Caco-2 (cell line): ENCODE data around the gene KIAA2012. TPM values are rescaled to one million over a fixed set of nuclear protein-coding genes. Genes with fewer than 3 reads are reported as not detected.

Source experiments
- BruUV-seq: library from RNA; stranded (reverse); fragments of 400-500 nt; replicated peaks from 2 replicates; lab custom pipeline; 2021; lab: Mats Ljungman, UMichigan
- CTCF ChIA-PET: fragments of 300-600 bp; sonication (Branson Sonifier 250); formaldehyde crosslinking; loops from one replicate; lab custom pipeline; 2022; ENCODE audit warnings: antibody characterized with exemption; lab: Charles Lee
- POLR2A ChIA-PET: fragments of 300-600 bp; sonication (Branson Sonifier 250); formaldehyde crosslinking; loops from one replicate; lab custom pipeline; 2022; ENCODE audit warnings: antibody characterized with exemption; lab: Charles Lee
- DNase-seq, 2 experiments: peaks; one replicate each; pipeline versions ENCODE4 v3.0.0 to v3.0.0-alpha.2; 2020 to 2022
- H3K27me3 ChIP-seq: replicated peaks from 2 replicates; pipeline ENCODE4 v1.6.0; 2011; ENCODE audit warnings: low read length; ENCODE audit not compliant: control insufficient read depth, insufficient read depth
- H3K36me3 ChIP-seq: 2 replicates; pipeline ENCODE4 v1.5.1; 2011; ENCODE audit warnings: low read length; ENCODE audit not compliant: control insufficient read depth, insufficient read depth
- H3K4me1 ChIP-seq: fragments of 250-450 bp; sonication (Bioruptor Pico); 2 replicates; pipeline ENCODE4 v1.5.1; 2020; ENCODE audit warnings: mild to moderate bottlenecking
- H3K4me3 ChIP-seq: 2 replicates; pipeline ENCODE4 v1.5.1; 2011; ENCODE audit warnings: low read depth, mild to moderate bottlenecking, control low read depth, low read length
- H3K9me3 ChIP-seq: fragments of 250-450 bp; sonication (Bioruptor Pico); 2 replicates; pipeline ENCODE4 v1.5.1; 2020; ENCODE audit warnings: mild to moderate bottlenecking, moderate library complexity
- H3K27ac Mint-ChIP-seq: one replicate; pipeline ENCODE4 v1.8.0; 2022; ENCODE audit warnings: mixed read lengths; ENCODE audit not compliant: unreplicated experiment
- H3K27me3 Mint-ChIP-seq: one replicate; pipeline ENCODE4 v1.8.0; 2022; ENCODE audit warnings: mixed read lengths; ENCODE audit not compliant: insufficient read depth, unreplicated experiment
- H3K36me3 Mint-ChIP-seq: one replicate; pipeline ENCODE4 v1.8.0; 2022; ENCODE audit warnings: mild to moderate bottlenecking, mixed read lengths; ENCODE audit not compliant: insufficient read depth, unreplicated experiment
- H3K4me1 Mint-ChIP-seq: one replicate; pipeline ENCODE4 v1.8.0; 2022; ENCODE audit warnings: low read depth, mixed read lengths; ENCODE audit not compliant: unreplicated experiment
- H3K4me3 Mint-ChIP-seq: one replicate; pipeline ENCODE4 v1.8.0; 2022; ENCODE audit warnings: mild to moderate bottlenecking, moderate library complexity, mixed read lengths; ENCODE audit not compliant: unreplicated experiment
- H3K9me3 Mint-ChIP-seq: one replicate; pipeline ENCODE4 v1.8.0; 2022; ENCODE audit warnings: mixed read lengths; ENCODE audit not compliant: unreplicated experiment
- intact Hi-C: fragments of 100-400 bp; cut with micrococcal nuclease; formaldehyde crosslinking; loops from one replicate; pipeline ENCODE4 v1.10.0; 2022; ENCODE audit not compliant: unreplicated experiment
- total RNA-seq: library from RNA; stranded (reverse); gene quantifications from 2 replicates; pipeline ENCODE4 v1.2.3, GENCODE V29; 2022
- TF ChIP-seq, protein P1 (sequence below), 2 experiments: fragments of 200-600 bp in 1 of 2; IDR thresholded peaks; 1 replicate in 1 of 2; 2 replicates in 1 of 2; pipeline versions ENCODE4 v1.5.1 to v1.8.0; 2011 to 2022; ENCODE audit warnings: antibody characterized with exemption in 1 of 2, control low read depth in 1 of 2, inconsistent platforms in 1 of 2, low read depth in 1 of 2, low read length in 1 of 2, mild to moderate bottlenecking in 1 of 2, moderate library complexity in 1 of 2; ENCODE audit not compliant: insufficient read depth in 1 of 2, severe bottlenecking in 1 of 2, unreplicated experiment in 1 of 2

Gene KIAA2012
- total RNA-seq, 1 experiment from 2014 or later: 0.27 TPM

GRCh38 chr2:202064171-202064880, 8.7 kb upstream of the KIAA2012 start:
- Histone ChIP-seq H3K9me3 (no peaks in the 10 kb centered on the region), H3K36me3 (no peaks in the 10 kb centered on the region), H3K4me1 (no peaks in the 10 kb centered on the region), H3K27me3 (no peaks in the 10 kb centered on the region), H3K4me3 (no peak overlapping the region)
- no peak for DNase-seq
- no peaks in the 10 kb centered on the region for H3K4me1 Mint-ChIP-seq
- no peaks in the 10 kb centered on the region for H3K9me3 Mint-ChIP-seq
- POLR2A ChIA-PET: interaction anchor here (0.6 kb wide), 1 partner anchor 29 kb away, joined by 3 read pairs; no protein-coding TSS in a partner anchor
- CTCF ChIA-PET: interaction anchor here (0.7 kb wide), 1 partner anchor 114 kb away, joined by 3 read pairs; no protein-coding TSS in a partner anchor
- intact Hi-C loops: no loop called here
- H3K4me3 Mint-ChIP-seq: no peak overlapping the region
- no TSS peak for BruUV-seq
- H3K27ac Mint-ChIP-seq: no peak overlapping the region
- TF ChIP-seq, protein P1, sequence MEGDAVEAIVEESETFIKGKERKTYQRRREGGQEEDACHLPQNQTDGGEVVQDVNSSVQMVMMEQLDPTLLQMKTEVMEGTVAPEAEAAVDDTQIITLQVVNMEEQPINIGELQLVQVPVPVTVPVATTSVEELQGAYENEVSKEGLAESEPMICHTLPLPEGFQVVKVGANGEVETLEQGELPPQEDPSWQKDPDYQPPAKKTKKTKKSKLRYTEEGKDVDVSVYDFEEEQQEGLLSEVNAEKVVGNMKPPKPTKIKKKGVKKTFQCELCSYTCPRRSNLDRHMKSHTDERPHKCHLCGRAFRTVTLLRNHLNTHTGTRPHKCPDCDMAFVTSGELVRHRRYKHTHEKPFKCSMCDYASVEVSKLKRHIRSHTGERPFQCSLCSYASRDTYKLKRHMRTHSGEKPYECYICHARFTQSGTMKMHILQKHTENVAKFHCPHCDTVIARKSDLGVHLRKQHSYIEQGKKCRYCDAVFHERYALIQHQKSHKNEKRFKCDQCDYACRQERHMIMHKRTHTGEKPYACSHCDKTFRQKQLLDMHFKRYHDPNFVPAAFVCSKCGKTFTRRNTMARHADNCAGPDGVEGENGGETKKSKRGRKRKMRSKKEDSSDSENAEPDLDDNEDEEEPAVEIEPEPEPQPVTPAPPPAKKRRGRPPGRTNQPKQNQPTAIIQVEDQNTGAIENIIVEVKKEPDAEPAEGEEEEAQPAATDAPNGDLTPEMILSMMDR (IDR thresholded peaks at IDR 0.05; ENCODE audit: insufficient read depth in 1 of 2, low read depth in 1 of 2, low read length in 1 of 2, severe bottlenecking in 1 of 2, unreplicated experiment in 1 of 2): no peak
- H3K27me3 Mint-ChIP-seq: no peaks in the 10 kb centered on the region
- no peaks in the 10 kb centered on the region for H3K36me3 Mint-ChIP-seq

GRCh38 chr2:202064881-202065230, 8.2 kb upstream of the KIAA2012 start:
- POLR2A ChIA-PET: interaction anchor here (0.6 kb wide), 1 partner anchor 30 kb away, joined by 3 read pairs; no protein-coding TSS in a partner anchor

GRCh38 chr2:202065876-202066275, 7.2 kb upstream of the KIAA2012 start:
- TF ChIP-seq, protein P1 (IDR thresholded peaks at IDR 0.05; ENCODE audit: insufficient read depth in 1 of 2, low read depth in 1 of 2, low read length in 1 of 2, severe bottlenecking in 1 of 2, unreplicated experiment in 1 of 2): no peak
- BruUV-seq: no TSS peak
- Mint-ChIP-seq H3K4me1 (no peaks in the 10 kb centered on the region), H3K36me3 (no peaks in the 10 kb centered on the region), H3K27ac (no peak overlapping the region), H3K27me3 (no peaks in the 10 kb centered on the region), H3K9me3 (no peaks in the 10 kb centered on the region), H3K4me3 (no peak overlapping the region)
- DNase-seq: no peak
- no peaks in the 10 kb centered on the region for H3K27me3 ChIP-seq
- H3K4me1 ChIP-seq: no peaks in the 10 kb centered on the region
- no peaks in the 10 kb centered on the region for H3K36me3 ChIP-seq
- intact Hi-C loops: no loop called here
- no peak overlapping the region for H3K4me3 ChIP-seq
- ChIA-PET POLR2A (no interaction called here), CTCF (no interaction called here)
- H3K9me3 ChIP-seq: no peaks in the 10 kb centered on the region

More at GRCh38 chr2:202064881-202065230, 8.2 kb upstream of the KIAA2012 start:
- TF ChIP-seq, protein P1 (IDR thresholded peaks at IDR 0.05; ENCODE audit: insufficient read depth in 1 of 2, low read depth in 1 of 2, low read length in 1 of 2, severe bottlenecking in 1 of 2, unreplicated experiment in 1 of 2): no peak
- no peaks in the 10 kb centered on the region for H3K9me3 ChIP-seq
- no peaks in the 10 kb centered on the region for H3K27me3 Mint-ChIP-seq
- DNase-seq: no peak
- CTCF ChIA-PET: no interaction called here
- no peak overlapping the region for H3K4me3 Mint-ChIP-seq
- H3K4me1 Mint-ChIP-seq: no peaks in the 10 kb centered on the region
- H3K36me3 Mint-ChIP-seq: no peaks in the 10 kb centered on the region
- BruUV-seq: no TSS peak
- no peak overlapping the region for H3K27ac Mint-ChIP-seq
- no peak overlapping the region for H3K4me3 ChIP-seq
- H3K9me3 Mint-ChIP-seq: no peaks in the 10 kb centered on the region
- no peaks in the 10 kb centered on the region for H3K36me3 ChIP-seq
- no peaks in the 10 kb centered on the region for H3K27me3 ChIP-seq
- no peaks in the 10 kb centered on the region for H3K4me1 ChIP-seq
- intact Hi-C loops: no loop called here
